CD4-positive, alpha-beta T cell treated with Interferon alpha-2 for 1 hour (primary cell): ENCODE measurements around the gene KRTAP5-4.
"Not testable (repeated sequence)": the region's sequence is repeated elsewhere in the genome, so short reads cannot be mapped to it uniquely, and the experiment has no call there.

ENCODE experiments used
- DNase-seq, 2 donors: peaks; one replicate each; pipeline ENCODE4 v3.0.0-alpha.2; 2020 to 2022

KRTAP5-4 gene, protein sequence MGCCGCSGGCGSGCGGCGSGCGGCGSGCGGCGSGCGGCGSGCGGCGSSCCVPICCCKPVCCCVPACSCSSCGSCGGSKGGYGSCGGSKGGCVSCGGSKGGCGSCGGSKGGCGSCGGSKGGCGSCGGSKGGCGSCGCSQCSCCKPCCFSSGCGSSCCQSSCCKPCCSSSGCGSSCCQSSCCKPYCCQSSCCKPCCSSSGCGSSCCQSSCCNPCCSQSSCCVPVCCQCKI

DNA sequence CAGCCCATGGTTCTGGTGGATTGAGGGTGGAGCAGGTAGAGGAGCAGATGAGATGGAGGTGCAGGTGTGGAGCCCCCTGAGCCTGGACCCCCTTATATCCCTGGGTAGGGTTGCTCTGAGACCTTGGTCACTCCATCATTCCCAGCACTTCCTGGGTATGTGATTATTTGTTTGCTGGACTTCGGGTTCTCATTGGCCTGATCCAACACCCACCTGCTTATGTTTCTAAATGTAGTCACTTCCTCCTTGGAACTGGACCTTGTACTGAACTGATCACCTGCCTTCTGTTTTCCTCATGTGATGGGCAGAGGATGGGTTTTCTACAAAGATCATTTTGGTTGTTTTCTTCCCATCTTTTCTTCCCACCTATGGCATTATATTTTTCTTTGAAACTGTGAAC lies at the start of gene KRTAP5-4:
KRTAP5-4 (minus strand) TSS at position 53 of the 400 bp plus-strand sequence; CDS start at position 8, 45 bp downstream.
- DNase-seq: no peak

DNA sequence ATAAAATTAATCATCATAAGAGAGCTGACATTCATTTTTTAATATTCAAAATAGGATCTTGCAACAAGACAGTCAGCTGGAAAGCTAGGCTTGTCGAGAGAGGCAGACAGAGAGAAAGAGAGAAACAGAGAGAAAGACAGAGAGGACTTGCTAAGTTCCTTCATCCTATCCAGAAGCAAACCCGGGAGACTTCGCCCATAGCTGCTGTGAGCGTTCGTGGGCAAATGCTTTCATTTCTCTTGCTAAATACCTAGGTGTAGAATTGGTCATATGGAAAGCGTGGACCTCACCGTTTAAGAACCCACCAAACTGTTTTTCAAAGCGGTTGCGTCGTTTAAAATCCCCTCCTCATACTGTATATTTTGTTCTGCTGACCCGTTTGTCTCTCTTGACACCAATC lies 49.7 kb upstream of the KRTAP5-4 start:
- DNase-seq: no peak

DNA sequence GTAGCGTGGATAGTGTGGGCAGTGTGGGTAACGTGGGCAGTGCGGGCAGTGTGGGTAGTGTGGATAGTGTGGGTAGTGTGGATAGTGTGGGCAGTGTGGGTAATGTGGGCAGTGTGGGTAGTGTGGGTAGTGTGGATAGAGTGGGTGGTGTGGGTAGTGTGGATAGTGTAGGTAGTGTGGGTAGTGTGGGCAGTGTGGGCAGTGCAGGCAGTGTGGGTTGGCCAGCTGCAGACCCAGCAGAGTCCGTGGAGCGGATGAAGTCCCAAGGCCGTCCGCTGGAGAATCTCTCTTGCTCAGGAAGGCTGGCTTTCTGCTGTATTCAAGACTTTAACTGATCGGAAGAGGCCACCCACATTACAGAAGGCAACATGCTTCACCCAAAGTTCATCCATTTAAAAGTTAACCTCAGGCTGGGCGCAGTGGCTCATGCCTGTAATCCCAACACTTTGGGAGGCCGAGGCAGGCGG lies 49.0 kb upstream of the KRTAP5-4 start:
- DNase-seq: no peak

DNA sequence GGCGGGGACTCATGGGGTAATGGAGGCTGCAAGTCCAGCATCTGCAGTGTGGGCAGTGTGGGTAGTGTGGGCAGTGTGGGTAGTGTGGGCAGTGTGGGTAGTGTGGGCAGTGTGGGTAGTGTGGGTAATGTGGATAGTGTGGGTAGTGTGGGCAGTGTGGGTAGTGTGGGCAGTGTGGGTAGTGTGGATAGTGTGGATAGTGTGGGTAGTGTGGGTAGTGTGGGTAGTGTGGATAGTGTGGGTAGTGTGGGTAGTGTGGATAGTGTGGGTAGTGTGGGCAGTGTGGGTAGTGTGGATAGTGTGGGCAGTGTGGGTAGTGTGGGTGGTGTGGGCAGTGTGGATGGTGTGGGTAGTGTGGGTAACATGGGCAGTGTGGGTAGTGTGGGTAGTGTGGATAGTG lies 48.5 kb upstream of the KRTAP5-4 start:
- not testable (repeated sequence) for DNase-seq

DNA sequence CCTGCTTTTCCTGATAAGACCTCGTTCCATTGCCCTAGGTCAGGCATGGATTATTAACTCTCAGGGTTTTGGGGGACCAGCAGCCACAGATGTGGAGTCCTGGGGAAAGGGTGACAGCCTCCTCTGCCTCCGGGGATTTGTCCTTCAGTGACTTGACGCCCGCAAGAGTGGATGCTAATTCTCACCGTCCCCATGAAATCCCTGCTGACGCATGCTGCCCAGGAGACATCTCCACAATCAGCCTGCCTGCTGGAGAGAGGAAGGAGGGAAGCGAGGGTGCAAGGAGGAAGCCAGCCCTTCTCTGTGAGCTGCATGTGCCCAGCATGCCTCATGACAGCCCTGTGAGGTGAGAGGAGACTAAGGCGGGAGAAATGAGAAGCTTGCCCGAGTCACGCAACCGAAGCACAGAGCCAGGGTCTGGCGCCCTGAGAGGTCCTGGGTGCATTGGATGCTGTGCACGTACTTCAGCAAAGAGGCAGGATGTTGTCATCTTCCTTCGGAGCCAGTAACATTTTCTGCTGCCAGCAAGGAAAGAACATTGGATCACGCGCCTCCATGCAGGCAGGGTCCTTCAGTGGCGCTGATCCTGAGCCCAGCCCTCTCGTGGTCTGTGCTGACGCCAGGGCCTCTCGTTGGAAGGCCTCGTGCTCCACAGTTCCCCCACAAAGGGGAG lies 47.7 kb upstream of the KRTAP5-4 start:
- DNase-seq: no peak

DNA sequence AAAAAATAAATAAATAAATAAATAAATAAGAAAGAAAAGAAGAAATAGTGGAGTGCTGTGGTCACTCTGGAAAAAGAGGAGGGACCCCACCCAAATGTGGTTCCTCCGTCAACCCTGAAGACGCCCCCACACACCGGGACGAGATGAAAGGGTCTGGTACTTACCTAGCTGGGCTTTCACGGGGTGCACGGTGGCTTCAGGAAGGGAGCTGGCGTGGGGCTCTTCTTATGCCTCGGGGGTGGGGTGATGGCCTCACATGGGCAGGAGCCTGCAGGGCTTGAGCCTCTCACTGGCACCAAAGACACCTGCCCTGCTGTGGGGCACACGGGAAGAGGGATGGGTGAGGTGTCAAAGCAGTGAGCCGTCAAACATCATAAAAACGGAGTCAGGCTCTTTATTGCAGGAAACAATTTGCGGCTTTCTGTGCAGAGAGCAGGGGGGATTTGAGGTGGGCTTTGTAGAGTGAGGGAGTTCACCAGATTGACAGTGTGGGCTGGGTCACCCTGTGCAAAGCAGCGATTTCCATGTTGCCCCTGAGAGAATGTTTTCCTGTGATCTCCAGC lies 47.1 kb upstream of the KRTAP5-4 start:
- DNase-seq: no peak

DNA sequence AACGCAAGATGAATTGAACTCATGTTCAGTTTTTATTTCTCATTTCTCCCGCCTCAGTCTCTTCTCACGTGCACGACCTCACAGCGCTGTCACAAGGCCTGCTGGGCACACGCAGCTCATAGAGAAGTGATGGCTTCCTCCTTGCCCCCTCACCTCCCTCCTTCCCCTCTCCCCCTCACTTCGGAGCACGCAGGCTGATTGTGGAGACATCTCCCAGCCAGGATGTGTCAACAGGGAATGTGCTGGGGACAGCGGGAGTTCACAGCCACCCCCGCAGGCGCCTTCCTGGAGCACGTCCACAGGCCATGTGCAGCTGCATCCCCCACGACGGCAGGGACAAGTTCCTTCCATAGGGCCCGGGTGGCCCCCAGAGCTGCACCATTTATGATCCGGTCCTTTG lies 46.0 kb upstream of the KRTAP5-4 start:
- DNase-seq: no peak

DNA sequence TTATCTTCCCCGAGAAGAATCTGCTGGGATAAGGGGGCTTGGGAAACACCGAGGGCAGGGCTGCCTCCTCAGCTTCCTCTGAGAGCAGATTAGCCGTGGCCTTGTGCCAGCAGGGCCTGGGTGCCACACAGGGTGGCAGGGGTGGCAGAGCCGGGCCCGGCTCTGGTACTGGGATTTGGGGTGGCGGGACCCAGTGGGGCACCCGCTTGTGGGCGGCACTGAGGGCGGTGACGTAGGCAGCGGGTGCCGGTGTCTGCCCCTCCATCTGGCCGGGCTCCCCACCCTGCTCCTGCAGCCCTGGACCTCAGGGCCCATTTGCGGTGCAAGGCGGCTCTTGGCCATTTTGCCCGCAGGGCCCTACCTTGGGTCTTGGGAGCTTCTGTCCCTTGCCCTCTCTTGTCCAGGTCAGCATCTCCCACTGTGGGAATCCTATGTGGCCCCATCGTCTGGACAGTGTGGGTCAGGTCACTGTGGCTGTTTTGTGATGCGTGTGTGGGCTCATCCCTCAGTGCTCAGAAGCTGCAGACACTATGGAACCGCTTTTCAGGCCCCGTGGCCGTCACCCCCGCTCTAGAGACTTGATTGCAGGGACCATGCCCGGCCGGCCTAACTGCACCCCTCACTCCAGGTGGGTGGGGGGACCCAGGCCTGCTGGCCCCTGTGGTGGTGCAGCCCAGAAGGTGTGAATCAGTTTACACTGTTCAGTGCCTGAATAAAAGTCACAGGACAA lies 45.3 kb upstream of the KRTAP5-4 start:
- DNase-seq: no peak

DNA sequence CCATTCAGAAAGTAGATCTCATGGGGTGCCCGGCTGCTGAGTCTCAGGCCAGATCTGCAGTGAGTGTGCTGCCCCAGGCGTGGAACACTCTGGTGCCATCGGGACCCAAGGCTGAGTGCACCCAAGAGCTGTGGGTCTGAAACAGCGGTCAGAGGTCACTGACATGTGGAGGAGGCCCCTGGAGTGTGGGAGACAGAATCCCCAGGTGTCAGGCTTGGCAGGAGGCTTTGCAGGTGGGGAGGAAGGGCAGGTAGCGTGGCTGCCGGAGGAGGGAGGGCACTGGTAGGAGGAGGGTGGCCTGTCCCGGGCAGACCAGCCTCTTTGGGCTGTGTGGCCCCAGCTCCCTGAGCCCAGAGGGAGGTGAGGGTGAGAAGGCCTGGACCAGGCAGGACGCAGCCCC lies 43.4 kb upstream of the KRTAP5-4 start:
- DNase-seq: no peak

DNA sequence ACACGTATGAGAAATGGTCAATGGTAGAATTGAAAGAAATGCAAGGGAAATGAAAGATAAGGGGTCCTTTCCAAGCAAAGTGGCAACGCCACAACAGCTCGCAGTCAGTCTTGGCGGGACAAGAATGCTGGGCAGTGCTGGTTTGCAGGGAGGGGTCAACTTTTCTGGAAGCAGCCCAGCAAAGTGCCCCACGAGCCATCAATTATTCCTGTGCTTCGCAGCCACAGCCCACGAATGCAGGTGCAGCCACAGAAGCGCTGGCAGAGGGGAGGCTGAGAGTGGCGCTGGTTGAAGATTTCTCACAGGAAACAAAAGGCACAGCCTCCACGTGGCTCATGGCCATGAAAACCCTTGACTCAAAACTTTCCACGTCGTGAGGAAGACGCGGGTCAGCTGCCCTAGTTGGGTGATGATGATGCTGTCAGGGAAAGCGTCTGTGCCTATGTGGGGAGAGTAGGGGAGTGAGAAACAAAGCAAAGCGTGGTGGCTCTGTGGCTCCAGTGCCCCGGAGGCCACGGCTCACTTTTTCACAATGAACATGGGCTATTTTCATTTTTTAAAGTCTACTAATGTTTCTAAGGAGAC lies 40.9 kb upstream of the KRTAP5-4 start:
- not testable (repeated sequence) for DNase-seq

DNA sequence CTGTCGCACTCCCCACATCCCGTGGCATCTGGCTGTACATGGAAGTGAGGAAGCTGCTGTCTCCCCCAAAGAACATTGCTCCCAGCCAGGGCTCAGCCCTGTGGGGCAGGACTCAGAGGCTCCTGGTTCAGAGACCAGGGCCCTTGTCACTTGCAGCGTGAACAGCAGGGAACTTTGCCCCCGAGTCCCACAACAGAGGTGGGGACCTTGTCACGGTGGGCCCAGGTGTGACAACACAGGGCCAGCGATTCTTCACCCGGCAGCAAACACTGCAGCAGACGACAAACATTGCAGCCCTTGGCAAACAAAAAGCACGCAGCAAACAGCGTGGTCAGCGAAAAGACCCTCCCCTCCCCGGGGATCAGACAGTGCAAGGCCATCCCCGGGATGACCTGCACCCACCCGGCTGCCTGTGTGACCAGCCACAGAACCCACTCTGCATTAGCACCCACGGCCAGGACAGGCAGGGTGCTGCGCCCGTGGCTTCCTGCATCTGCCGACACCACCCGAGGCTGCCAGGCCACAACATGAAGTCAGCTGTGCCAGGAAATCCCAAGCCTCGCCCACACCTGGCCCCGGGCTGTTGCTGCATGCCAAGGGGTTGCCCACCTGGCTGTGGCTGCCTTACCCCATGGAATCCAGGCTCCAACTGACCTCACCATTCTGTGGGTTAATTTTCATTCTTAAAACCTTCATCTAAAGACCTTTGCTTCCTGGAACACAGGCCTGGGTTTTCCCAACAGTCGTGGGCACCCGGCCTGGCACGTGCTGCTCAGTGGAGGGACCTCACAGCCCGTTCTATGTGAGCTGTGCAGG lies 39.7 kb upstream of the KRTAP5-4 start:
- DNase-seq: not testable (repeated sequence)

DNA sequence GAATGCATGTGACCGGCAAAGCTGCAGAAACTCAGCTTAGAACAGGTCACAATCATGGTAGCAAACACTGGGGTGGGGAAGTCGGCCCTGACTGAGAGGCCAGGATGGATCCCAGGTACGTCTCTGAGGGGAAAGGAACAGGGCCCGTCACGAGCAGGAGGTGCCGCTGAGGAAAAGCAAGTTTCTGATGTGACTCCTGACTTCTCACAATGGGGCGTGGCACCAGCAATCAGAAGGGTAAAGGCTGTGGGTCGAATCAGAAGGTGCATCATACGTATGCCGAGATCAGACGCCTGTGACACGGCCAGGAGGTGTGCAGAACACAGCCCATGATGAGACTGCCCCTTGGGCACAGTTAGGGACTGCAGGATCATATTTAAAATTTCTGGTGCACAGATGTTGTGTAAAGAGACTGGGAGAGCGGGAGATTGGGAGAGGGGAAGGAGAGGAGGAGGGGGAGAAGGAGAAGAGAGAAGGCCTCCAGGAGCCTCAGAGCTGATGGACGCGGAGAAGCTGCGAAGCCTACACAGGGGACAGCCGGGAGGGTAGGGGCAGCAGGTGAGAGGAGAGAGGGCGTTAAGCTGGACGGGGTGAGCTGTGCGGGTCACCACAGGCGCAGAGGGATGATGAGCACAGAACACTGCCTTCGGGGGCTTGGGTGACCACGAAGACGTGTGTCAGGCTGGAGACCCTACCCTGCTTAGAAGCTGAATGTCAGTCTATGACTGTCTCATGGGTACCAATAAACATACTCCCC lies 38.4 kb upstream of the KRTAP5-4 start:
- no peak for DNase-seq

DNA sequence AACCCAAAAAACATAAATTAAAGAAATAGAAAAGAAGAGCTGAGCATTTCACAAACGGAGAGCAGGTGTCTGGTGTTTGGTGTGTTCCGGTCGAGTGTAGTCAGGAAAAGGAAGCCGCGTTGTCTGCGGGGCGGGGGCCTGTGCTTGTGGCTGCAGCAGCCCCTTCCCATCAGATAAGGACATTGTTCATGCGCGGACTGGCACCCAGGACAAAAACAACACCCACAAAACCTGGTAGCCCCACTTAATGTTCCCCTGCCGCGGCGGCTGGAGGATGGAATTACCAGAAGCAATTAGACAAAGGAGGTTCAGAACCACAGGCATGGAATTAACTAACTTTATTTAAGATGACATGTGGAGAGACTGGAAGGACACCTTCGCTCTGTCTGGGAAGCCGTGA lies 37.6 kb upstream of the KRTAP5-4 start:
- DNase-seq: no peak

DNA sequence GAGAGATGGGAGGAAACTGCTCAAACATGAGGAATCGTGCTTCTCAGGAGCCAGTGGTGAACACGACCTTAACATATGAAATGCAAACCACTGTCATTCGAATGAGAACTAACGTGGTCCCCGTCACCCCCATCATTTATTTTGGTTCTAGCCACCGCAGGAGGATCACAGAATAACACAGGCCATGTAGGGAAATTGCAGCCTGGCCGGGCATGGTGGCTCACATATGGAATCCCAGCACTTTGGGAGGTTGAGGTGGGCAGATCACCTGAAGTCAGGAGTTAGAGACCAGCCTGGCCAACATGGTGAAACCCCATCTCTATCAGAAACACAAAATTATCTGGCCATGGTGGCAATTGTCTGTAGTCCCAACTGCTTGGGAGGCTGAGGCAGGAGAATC lies 34.7 kb upstream of the KRTAP5-4 start:
- DNase-seq: no peak

DNA sequence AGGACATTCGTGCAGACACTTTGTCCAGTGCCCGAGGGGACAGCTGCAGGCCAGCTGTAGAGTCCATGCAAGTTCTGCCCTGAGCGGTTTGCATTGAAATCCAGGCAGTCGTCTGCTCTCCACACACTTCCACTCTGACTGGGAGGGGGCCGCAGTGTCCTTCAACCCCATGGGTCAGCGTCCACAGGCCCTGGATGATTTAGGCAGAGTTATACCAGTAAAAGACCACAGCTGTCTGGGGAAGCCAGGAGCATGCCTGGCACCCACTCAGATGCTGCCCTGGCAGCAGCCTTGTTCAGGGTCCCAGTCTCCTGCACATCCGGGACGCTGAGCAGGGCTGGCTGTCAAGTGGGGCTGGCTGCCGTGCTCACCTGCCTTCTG lies 34.1 kb upstream of the KRTAP5-4 start:
- no peak for DNase-seq

DNA sequence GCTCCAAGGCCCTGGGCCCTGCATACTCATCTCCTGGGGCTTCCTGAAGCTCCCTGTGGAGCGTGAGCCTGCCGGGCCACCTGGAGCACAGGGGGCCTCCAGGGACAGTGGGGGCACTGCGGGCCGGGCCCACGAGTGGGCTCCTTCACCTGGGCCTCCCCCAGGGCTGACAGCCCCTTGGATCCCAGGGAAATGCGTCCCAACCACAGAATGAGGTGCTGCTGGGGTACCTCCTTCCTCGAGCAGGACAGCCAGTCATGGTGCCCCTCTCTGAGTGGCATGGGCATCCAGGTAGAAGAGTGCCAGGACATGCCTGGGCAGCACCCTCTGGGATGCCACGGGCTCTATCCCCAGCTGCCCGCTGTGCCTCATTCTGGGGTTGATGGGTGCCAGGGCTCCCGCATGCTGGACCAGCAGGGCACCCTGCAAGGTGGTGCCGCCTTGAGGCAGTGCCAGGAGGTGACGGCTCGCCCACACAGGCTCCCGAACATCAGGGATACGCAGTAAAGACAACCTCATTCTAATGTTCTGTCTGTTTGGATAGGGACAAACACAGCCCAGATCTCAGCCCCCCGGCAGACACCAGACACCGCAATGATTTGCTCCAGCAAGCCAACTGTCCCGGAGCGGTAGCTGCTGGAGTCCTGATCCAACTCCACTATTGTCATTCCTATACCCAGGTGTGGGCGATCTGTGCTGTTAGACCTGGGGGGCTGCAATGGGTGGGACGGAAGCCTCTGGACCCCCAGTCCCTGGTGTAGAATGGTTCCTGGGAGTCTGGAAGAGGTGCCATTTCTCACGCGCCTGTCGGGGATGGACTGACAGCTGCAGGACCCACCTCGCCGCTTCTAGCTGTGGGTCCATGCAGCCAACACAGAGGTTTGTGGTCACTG lies 33.5 kb upstream of the KRTAP5-4 start:
- DNase-seq: no peak

DNA sequence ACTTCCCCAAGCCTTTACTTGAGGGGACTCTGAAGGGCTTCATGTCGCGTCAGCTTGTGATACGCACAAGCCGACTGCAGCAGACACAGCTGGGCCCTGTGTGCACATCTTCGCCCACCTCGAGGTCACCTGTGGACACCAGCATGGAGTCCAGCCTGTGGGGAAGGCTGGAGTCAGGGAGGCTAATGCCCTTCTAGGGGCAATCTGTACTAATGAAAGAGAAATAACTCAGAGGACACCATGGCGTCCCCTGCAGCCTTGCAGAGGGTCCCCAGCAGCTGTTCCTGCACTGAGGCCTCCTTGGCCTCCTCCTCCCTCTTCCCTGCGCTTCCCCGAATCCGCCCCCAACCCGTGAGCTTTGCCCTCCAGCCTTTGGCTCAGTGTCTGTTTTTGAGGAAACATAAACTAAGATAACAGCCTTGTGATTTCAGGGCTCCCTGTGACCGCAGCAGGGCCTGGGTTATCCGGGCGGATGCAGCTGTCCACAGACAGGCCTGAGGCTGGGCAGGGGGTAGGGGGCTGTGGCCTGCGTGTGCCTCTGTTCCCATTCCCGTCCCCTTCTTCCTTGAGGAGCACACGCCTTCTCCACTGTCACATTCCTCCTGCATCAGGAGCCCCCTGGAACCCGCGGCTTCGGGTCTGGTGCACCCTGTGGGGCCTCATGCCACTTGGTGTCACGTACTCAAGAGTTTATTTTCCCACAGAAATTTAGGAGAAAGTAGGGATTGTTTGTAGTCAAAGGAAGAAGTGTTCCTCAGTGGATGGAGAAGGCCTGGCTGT lies 32.6 kb upstream of the KRTAP5-4 start:
- DNase-seq: no peak

DNA sequence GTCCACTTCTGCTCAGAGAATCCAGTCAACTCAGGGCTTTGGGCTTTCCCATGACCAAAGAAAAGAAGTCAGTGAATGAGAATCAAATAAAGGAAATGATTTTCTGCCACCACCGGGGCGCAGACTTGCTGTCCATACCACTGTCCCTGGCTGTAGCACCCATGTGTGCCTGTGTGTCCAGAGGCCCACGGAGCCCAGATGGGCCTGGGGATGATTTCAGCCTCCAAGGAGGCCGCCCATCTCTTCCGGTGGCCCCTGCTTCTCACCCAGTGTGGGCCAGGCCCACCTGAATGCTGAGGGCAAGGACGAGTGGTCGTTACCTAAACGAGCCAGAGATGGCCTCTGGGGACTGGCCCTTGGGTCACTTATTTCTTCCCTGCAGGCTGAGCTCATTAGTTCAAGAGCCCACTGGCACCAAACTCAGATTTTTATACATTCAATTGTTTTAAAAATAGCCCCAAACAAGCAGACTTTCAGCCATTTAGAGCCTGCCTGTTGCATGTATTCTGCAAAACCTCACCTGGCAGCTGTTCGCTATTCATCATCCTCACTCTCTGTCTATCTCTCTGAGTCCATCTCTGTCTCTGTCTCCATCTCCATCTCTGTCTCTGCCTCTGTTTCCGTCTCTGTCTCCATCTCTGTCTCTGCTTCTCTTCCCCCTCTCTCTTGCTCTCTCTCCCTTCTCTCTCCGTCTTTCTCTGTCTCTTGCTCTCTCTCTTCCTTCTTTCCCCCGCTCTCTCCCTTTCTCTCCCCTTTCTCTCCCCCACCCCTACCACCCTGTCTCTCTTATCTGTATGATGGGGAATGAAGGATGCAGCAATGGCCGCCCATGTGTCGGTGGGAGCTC lies 31.8 kb upstream of the KRTAP5-4 start:
- no peak for DNase-seq
